Neutrophil (primary cell): ENCODE results near the gene GNA12.

ENCODE experiments used
- H3K27ac ChIP-seq: fragments of 200-600 bp; sonication (generic); 2 replicates; pipeline ENCODE4 v1.5.1; 2016; ENCODE audit warnings: mild to moderate bottlenecking, moderate library complexity
- H3K27me3 ChIP-seq: fragments of 200-600 bp; sonication (generic); 2 replicates; pipeline ENCODE4 v1.6.0; 2016; ENCODE audit warnings: mild to moderate bottlenecking
- H3K36me3 ChIP-seq: fragments of 200-600 bp; sonication (generic); 2 replicates; pipeline ENCODE4 v1.5.1; 2017
- H3K4me1 ChIP-seq, 2 experiments: fragments of 200-600 bp in 1 of 2; sonication (generic) in 1 of 2; 1 replicate in 1 of 2; 2 replicates in 1 of 2; pipeline versions ENCODE4 v1.5.1 to v1.6.1; 2013 to 2016; ENCODE audit warnings: low read depth in 1 of 2, low read length in 1 of 2, mild to moderate bottlenecking in 1 of 2, moderate library complexity in 1 of 2; ENCODE audit not compliant: control insufficient read depth in 1 of 2, insufficient read depth in 1 of 2
- H3K4me3 ChIP-seq, 2 experiments: fragments of 200-600 bp in 1 of 2; sonication (generic) in 1 of 2; 1 replicate in 1 of 2; 2 replicates in 1 of 2; pipeline ENCODE4 v1.5.1; 2013 to 2016; ENCODE audit warnings: low read depth in 1 of 2, low read length in 1 of 2, mild to moderate bottlenecking in 1 of 2, moderate library complexity in 1 of 2
- H3K9me3 ChIP-seq: fragments of 200-600 bp; sonication (generic); 2 replicates; pipeline ENCODE4 v1.5.1; 2016
- TF ChIP-seq, protein P1 (sequence below): fragments of 200-600 bp; sonication (generic); IDR thresholded peaks from 2 replicates; pipeline ENCODE4 v1.5.1; 2016; ENCODE audit warnings: antibody characterized with exemption

The GNA12 gene

DNA sequence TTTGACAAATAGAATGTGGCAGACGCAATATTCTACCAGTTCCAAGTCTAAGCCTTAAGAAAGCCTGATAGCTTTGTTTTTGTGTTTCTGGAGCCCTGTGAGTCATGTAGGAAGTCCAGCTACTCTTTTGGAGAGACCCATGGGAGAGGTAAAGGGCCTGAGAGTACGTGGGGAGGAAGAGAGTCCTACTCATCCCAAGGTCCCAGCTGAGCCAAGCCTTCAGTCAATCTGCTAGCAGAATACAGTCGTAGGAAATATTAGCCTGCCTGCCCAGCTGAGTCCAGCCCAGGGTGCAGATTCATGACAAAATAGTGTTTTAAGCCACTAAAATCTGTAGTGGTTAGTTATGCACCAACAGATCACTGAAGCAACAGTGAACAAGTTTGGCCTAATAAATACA lies 9.0 kb upstream of the GNA12 start:
- H3K36me3 ChIP-seq: no peaks in the 10 kb centered on the region
- no peak overlapping the region for H3K27ac ChIP-seq
- no peaks in the 10 kb centered on the region for H3K27me3 ChIP-seq
- TF ChIP-seq, protein P1, sequence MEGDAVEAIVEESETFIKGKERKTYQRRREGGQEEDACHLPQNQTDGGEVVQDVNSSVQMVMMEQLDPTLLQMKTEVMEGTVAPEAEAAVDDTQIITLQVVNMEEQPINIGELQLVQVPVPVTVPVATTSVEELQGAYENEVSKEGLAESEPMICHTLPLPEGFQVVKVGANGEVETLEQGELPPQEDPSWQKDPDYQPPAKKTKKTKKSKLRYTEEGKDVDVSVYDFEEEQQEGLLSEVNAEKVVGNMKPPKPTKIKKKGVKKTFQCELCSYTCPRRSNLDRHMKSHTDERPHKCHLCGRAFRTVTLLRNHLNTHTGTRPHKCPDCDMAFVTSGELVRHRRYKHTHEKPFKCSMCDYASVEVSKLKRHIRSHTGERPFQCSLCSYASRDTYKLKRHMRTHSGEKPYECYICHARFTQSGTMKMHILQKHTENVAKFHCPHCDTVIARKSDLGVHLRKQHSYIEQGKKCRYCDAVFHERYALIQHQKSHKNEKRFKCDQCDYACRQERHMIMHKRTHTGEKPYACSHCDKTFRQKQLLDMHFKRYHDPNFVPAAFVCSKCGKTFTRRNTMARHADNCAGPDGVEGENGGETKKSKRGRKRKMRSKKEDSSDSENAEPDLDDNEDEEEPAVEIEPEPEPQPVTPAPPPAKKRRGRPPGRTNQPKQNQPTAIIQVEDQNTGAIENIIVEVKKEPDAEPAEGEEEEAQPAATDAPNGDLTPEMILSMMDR: no peak
- H3K9me3 ChIP-seq: no peaks in the 10 kb centered on the region
- H3K4me3 ChIP-seq: no peak overlapping the region
- H3K4me1 ChIP-seq: no peaks in the 10 kb centered on the region

DNA sequence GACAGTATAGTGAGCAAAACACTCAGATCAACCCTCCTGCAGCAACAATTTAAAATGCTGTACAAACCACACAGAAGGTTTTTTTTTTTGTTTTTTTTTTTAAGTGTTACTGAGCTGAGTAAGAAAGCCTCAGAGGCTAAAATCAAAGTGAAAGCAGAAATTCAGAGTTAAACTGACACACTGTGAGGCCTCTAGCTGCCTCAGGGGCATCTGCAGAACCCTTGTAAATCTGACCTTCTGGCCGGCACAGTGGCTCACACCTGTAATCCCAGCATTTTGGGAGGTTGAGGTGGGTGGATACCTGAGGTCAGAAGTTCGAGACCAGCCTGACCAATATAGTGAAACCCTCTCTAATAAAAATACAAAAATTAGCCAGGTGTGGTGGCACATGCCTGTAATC lies 7.4 kb upstream of the GNA12 start:
- Histone ChIP-seq H3K27ac (no peak overlapping the region), H3K4me1 (no peaks in the 10 kb centered on the region), H3K36me3 (no peaks in the 10 kb centered on the region), H3K27me3 (no peaks in the 10 kb centered on the region), H3K4me3 (no peak overlapping the region), H3K9me3 (no peaks in the 10 kb centered on the region)
- TF ChIP-seq, protein P1: no peak

DNA sequence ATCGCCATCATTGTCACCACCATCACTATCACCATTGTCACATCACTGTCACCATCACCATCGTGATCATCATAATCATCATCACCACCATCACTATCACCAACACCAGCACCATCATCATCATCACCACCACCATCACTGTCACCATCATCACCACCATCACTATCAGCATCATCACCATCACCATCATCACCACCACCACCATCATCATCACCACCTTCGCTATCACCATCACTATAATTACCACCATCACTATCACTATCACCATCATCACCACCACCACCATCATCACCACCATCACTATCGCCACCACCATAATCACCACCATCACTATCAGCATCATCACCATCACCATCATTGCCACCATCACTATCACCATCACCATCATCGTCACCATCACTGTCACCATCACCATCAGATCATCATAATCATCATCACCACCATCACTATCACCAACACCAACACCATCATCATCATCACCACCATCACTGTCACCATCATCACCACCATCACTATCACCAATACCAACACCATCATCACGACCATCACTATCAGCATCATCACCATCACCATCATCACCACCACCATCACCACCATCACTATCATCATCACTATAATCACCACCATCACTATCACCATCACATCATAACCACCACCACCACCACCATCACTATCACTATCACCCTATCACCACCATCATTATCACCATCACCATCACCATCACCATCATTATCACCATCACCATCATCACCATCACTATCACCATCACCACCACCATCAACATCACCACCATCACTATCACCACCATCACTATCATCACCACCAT lies 6.0 kb upstream of the GNA12 start:
- no peak overlapping the region for H3K4me3 ChIP-seq
- H3K9me3 ChIP-seq: no peaks in the 10 kb centered on the region
- no peaks in the 10 kb centered on the region for H3K36me3 ChIP-seq
- no peak overlapping the region for H3K27ac ChIP-seq
- TF ChIP-seq, protein P1: no peak
- H3K4me1 ChIP-seq: no peaks in the 10 kb centered on the region
- no peaks in the 10 kb centered on the region for H3K27me3 ChIP-seq

DNA sequence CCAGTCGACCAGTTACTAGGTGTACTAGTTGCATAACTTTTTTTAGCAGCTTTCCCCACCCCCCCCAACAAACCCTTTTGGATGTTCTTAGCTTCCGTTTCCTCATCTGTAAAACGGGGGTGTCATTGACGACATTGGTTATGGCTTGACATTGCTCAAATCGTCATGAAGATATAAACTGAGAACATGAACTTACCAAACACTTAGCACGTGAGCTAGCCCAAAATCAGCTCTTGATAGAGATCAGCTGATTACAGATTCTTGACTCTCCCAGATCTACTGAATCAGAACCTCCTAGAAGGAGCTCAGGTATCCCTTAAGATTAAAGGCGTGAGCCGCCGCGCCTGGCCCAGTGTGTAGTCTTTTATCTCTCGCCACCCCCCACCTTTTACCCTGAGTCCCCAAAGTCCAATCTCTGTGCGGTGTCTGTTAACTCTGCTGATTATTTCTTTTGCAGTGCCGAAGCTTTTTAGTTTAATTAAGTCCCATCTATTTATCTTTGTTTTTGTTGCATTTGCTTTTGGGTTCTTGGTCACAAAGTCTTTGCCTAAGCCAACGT lies 1.0 kb upstream of the GNA12 start:
- peak overlapping the region; percentile 56 to 60 for H3K4me3 ChIP-seq
- H3K36me3 ChIP-seq: no peaks in the 10 kb centered on the region
- no peaks in the 10 kb centered on the region for H3K27me3 ChIP-seq
- TF ChIP-seq, protein P1: no peak
- peak overlapping the region; percentile 12 for H3K27ac ChIP-seq
- peaks cover 10 to 12% of the 10 kb centered on the region in 2 experiments for H3K4me1 ChIP-seq
- H3K9me3 ChIP-seq: no peaks in the 10 kb centered on the region

DNA sequence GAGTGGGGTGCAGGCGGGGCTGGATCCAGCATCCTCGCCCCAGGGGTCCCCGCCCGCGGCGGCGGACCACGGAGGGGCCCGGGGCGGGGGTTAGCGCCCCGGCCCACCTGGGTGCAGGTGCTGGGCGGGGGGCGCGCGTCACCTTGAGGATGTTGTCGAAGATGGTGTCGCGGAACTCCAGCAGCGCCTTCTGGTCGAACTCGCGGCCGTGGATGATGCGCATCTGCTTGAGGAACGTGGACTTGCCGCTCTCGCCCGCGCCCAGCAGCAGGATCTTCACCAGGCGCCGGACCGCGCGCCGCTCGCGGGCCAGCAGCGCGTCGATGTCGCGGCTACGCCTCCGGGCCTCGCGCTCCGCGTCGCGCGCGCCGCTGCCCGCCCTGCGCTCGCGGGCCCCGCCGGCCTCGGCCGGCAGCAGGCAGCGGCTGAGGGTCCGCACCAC lies 376 bp downstream of the GNA12 start:
- TF ChIP-seq, protein P1: no peak
- H3K4me3 ChIP-seq: peak overlapping the region; percentile 56 to 69
- H3K27ac ChIP-seq: peak overlapping the region; percentile 43
- H3K36me3 ChIP-seq: no peaks in the 10 kb centered on the region
- peaks cover 10 to 12% of the 10 kb centered on the region in 2 experiments for H3K4me1 ChIP-seq
- H3K27me3 ChIP-seq: no peaks in the 10 kb centered on the region
- H3K9me3 ChIP-seq: no peaks in the 10 kb centered on the region
